HG02642 (cell line): ENCODE data around the gene CTBP2.
"Not testable (repeated sequence)": the region's sequence is repeated elsewhere in the genome, so short reads cannot be mapped to it uniquely, and the experiment has no call there.

Source experiments
- ATAC-seq: cut with Tn5 transposase; IDR thresholded peaks from one replicate; pipeline ENCODE4 v1.9.1; 2021; ENCODE audit warnings: mild to moderate bottlenecking; ENCODE audit not compliant: unreplicated experiment, poor library complexity

The CTBP2 gene

GRCh38 chr10:125187238-125188194 lies 27.2 kb upstream of the CTBP2 start:
- no peak for ATAC-seq

DNA sequence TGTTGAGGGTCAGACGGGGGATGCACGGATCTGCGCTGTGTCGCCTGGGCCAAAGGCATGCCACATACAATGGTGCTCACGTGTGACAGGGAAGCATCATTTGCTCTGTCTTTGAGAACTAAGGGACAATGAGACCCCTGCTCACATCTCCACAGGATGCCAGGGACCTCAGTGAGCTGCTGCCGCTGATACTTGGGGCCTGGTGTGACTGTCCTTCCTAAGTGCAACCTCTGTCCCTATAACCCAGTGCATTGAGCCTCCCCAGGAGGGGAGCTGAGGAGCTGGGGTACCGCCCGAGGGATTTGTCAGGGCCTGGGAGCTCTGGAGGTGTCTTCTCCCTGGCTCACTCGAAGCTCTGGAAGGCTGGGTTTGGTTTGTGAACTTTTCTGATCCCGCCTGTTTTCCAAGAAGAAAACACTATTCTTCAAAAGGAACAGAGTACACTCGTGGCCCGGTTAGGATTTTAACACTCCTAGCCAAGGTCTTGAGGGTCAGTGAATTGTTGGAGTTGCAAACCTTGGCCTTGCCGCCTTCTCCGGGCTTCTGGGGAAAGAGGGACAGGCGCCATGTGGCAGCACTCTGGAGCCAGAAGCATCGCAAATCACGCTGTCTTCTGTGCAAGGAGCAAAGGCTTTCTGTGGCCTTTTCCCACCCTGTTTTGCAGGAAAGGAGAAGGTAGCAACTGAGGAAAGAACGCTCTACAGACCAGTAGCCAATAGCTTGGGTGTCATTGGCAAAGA lies 26.2 kb upstream of the CTBP2 start:
- ATAC-seq, result no peak

DNA sequence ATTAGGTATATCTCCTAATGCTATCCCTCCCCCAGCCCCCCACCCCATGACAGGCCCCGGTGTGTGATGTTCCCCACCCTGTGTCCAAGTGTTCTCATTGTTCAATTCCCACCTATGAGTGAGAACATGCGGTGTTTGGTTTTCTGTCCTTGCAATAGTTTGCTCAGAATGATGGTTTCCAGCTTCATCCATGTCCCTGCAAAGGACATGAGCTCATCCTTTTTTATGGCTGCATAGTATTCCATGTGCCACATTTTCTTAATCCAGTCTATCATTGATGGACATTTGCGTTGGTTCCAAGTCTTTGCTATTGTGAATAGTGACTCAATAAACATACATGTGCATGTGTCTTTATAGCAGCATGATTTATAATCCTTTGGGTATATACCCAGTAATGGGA lies 18.7 kb upstream of the CTBP2 start:
- ATAC-seq, result not testable (repeated sequence)

- no peak for ATAC-seq
Observed at GRCh38 chr10:125177641-125178640, 17.6 kb upstream of the CTBP2 start.

DNA sequence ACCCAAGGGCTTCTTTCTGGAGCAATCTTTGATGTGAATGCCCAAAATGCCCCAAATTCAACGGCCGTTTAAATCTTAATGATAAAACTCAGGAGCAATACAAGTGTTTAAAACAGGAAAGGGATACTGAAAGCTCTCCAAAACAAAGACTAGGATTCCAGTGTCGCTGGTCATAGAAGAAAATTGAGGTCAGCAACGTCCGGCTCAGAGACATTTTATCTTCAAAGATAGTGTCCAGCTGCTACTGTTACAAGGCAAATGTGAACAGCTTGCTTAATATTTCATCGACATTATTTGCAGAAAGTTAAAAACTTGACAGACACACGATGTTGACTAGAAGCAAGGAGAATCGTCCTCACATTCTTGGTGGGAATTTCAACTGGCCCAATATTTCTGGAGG lies 15.4 kb upstream of the CTBP2 start:
- no peak for ATAC-seq

DNA sequence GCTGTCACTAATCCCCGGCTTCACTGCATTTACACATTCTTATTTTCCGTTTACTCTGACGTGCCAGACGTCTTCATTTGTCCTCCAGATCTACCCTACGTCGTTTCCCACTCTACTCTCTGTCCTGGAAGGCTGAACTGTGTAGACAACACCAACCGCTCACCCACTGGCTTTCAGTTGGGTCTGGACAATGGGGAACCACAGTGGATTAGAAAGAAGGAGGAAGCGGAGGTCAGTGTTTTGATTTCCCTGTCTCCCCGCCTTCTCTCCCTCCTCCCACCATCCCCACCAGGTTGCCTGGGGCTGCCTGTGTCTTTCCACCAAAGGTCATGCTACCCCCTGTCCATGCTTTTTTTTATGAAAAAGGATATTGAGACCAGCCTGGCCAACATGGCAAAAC lies 14.0 kb upstream of the CTBP2 start:
- no peak for ATAC-seq

DNA sequence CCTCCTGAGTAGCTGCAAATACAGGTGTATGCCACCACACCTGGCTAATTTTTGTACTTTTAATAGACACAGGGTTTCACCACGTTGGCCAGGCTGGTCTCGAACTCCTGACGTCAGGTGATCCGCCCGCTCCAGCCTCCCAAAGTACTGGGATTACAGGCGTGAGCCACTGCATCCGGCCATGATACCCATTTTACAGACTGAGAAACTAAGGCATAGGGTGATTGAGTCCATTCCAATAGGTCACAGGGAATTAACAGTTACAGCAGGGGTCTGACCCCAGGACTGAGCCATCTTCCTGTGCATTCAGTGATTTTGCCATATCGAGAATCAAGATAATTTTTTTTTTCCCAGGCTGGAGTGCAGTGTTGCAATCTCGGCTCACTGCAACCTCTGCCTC lies 12.3 kb upstream of the CTBP2 start:
- no peak for ATAC-seq

GRCh38 chr10:125171402-125172306 lies 11.3 kb upstream of the CTBP2 start:
- no peak for ATAC-seq

DNA sequence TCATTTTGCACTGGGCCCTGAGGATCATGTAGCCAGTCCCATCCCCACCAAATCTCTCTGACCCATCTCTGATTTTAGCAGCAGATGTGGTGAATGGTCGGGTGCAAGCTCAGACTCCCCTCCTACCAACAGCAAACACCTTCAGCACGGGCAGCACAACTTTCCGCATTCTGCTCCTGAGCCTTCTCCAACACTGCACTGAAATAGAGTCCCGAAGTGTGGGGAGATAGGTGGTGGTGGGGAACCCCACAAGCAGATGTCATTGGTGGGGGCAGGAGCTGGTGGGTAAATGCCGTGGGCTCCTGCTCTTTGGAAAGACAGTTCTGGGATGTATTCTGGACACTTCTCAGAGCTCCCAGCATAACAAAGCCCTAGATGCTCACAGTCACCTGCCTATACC lies 9.6 kb upstream of the CTBP2 start:
- no peak for ATAC-seq

DNA sequence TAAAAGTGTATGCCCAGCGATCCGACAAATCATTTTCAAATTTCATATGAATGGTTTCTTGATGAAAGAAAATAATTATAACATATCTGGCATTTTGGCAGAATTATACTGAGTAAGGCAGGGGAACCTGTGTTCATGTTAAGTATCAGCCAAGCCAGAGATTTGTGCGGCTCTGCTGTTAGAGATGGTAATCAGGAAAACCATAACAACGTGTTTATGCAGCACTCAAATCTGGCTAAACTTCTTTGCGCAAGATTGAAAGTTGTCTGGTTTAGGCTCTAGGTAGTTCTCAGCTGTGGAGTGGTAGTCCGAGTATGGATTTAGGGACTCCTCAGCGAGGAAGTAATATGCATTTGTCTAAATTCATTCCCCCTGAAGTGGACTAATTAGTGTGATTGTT lies 8.9 kb upstream of the CTBP2 start:
- no peak for ATAC-seq

DNA sequence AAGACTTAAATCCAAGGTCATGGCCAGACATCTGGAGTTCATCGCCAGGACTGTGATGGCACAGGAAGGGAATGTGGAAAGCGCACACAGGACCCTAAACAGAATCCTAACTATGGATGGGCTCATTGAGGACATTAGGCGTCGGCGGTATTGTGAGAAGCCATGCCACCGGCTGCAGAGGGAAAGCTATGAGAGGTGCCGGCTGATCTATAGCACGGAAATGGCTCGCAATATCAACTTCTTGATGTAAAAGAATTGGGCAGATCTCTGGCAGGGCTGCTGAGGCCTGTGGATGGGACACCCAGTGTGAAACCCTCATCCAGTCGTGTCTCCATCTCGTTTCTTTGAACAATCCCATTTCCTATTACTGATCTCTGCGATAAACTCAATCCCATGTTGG lies 6.3 kb upstream of the CTBP2 start:
- no peak for ATAC-seq

GRCh38 chr10:125165584-125166573 lies 5.5 kb upstream of the CTBP2 start:
- ATAC-seq, result no peak

- no peak for ATAC-seq
Observed at GRCh38 chr10:125164421-125164820, 4.1 kb upstream of the CTBP2 start.

- no peak for ATAC-seq
Observed at GRCh38 chr10:125163803-125164202, 3.4 kb upstream of the CTBP2 start.

- ATAC-seq, result not testable (repeated sequence)
Observed at GRCh38 chr10:125163312-125163711, 2.9 kb upstream of the CTBP2 start.

- ATAC-seq, result no peak
Observed at GRCh38 chr10:125162120-125162931, 2.0 kb upstream of the CTBP2 start.

GRCh38 chr10:125161707-125162119 lies 1.4 kb upstream of the CTBP2 start:
- no peak for ATAC-seq
